Suprapubic skin (tissue), 4 donors: ENCODE results near the gene MET. TPM values are rescaled to one million over a fixed set of nuclear protein-coding genes. Genes with fewer than 3 reads are reported as not detected.
"Not testable (repeated sequence)": the region's sequence is repeated elsewhere in the genome, so short reads cannot be mapped to it uniquely, and the experiment has no call there.

Experiments
- DNase-seq, 2 donors: peaks; one replicate each; pipeline ENCODE4 v3.0.0-alpha.2; 2019; ENCODE audit warnings: low spot score in 2 of 2
- H3K27ac ChIP-seq: fragments of 200-600 bp; sonication (generic); one replicate; pipeline ENCODE4 v1.5.1; 2019
- H3K27me3 ChIP-seq: fragments of 200-600 bp; sonication (generic); one replicate; pipeline ENCODE4 v1.5.1; 2019
- H3K36me3 ChIP-seq: fragments of 200-600 bp; sonication (generic); one replicate; pipeline ENCODE4 v1.5.1; 2019
- H3K4me1 ChIP-seq: fragments of 200-600 bp; sonication (generic); one replicate; pipeline ENCODE4 v1.5.1; 2019
- H3K4me3 ChIP-seq: fragments of 200-600 bp; sonication (generic); one replicate; pipeline ENCODE4 v1.5.1; 2019; ENCODE audit warnings: mild to moderate bottlenecking
- H3K9me3 ChIP-seq: fragments of 200-600 bp; sonication (generic); one replicate; pipeline ENCODE4 v1.5.1; 2019
- EP300 ChIP-seq: sonication (generic); formaldehyde crosslinking; IDR thresholded peaks from one replicate; pipeline ENCODE4 v1.6.1; 2017; ENCODE audit warnings: antibody characterized with exemption
- POLR2A ChIP-seq, 2 donors: fragments of 450-650 bp; IDR thresholded peaks; one replicate each; pipeline ENCODE4 v1.6.1; 2017; ENCODE audit warnings: antibody characterized with exemption in 2 of 2, mild to moderate bottlenecking in 2 of 2, moderate library complexity in 2 of 2
- POLR2AphosphoS5 ChIP-seq, 3 donors: sonication (generic); formaldehyde crosslinking; IDR thresholded peaks; one replicate each; pipeline ENCODE4 v1.6.1; 2017; ENCODE audit warnings: antibody characterized with exemption in 3 of 3
- WGBS: methylation state at CpG from one replicate; pipeline ENCODE4 v1.1.5; 2018; 5-methylcytosine and 5-hydroxymethylcytosine counted together
- total RNA-seq, 4 donors: library from RNA; depleted of rRNA; stranded (reverse); fragments of >200 nt; gene quantifications; one replicate each; pipeline ENCODE4 v1.1.0, GENCODE V29; 2016
- TF ChIP-seq, protein P1 (sequence below), 2 donors: fragments of 200-600 bp in 1 of 2; fragments of 450-650 bp in 1 of 2; sonication (generic) in 1 of 2; IDR thresholded peaks; one replicate each; pipeline ENCODE4 v1.5.1; 2016 to 2019; ENCODE audit warnings: antibody characterized with exemption in 2 of 2, mild to moderate bottlenecking in 1 of 2, moderate library complexity in 1 of 2

The MET gene
- total RNA-seq, 4 donors from 2014 or later, result 22.8 to 41.2 (median 32.0) TPM

DNA sequence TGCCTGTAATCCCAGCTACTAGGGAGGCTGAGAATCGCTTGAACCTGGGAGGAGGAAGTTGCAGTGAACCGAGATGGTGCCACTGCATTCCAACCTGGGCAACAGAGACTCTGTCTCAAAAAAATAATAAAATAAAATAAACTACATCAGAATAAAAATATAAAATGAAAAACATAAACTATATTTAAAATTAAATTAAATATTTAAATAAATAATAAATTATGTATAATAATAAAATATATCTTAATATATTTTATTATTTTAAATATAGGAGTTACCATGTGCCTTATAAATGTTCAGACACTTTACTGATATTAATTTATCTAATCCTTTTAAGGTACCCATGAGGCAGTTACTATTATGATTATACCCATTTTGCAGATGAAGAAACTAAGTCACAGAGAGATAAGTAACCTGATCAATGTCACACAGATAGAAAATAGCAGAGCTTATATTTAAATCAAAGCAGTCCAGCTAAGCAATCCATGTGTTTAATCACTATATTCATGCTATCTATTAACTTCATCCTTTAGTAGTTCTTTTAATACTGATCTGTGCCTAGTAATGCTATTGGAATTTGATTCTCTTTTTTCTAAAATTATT is 30.3 kb upstream of the MET start:
- Histone ChIP-seq H3K9me3 (no peaks in the 10 kb centered on the region), H3K4me1 (no peaks in the 10 kb centered on the region), H3K27me3 (no peaks in the 10 kb centered on the region), H3K4me3 (no peak overlapping the region), H3K27ac (no peak overlapping the region), H3K36me3 (no peaks in the 10 kb centered on the region)
- TF ChIP-seq, protein P1, sequence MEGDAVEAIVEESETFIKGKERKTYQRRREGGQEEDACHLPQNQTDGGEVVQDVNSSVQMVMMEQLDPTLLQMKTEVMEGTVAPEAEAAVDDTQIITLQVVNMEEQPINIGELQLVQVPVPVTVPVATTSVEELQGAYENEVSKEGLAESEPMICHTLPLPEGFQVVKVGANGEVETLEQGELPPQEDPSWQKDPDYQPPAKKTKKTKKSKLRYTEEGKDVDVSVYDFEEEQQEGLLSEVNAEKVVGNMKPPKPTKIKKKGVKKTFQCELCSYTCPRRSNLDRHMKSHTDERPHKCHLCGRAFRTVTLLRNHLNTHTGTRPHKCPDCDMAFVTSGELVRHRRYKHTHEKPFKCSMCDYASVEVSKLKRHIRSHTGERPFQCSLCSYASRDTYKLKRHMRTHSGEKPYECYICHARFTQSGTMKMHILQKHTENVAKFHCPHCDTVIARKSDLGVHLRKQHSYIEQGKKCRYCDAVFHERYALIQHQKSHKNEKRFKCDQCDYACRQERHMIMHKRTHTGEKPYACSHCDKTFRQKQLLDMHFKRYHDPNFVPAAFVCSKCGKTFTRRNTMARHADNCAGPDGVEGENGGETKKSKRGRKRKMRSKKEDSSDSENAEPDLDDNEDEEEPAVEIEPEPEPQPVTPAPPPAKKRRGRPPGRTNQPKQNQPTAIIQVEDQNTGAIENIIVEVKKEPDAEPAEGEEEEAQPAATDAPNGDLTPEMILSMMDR (IDR thresholded peaks at IDR 0.05), result no peak
- no peak for TF ChIP-seq EP300
- TF ChIP-seq POLR2AphosphoS5 (IDR thresholded peaks at IDR 0.05), result no peak
- TF ChIP-seq POLR2A (IDR thresholded peaks at IDR 0.05), result no peak
- WGBS, result 100% methylated on average over 2 of the region's 2 CpGs
- DNase-seq, result no peak

DNA sequence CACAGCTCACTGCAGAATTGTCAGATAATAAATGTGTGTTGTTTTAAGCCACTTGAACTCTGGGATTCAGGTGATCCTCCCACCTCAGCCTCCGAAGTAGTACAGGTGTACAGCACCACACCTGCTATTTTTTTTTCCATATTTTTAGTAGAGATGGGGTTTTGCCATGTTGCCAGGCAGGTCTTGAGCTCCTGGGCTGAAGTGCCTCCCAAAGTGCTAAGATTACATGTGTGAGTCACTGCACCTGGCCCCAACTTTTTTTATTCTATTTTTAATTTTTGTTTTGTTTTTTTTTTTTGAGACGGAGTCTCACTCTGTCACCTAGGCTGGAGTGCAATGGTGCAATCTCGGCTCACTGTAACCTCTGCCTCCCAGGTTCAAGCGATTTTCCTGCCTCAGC is 28.8 kb upstream of the MET start:
- 79% methylated on average over 4 of the region's 4 CpGs for WGBS
- H3K4me3 ChIP-seq, H3K9me3 ChIP-seq, H3K4me1 ChIP-seq, H3K27ac ChIP-seq, H3K27me3 ChIP-seq, DNase-seq, H3K36me3 ChIP-seq: not testable (repeated sequence)

DNA sequence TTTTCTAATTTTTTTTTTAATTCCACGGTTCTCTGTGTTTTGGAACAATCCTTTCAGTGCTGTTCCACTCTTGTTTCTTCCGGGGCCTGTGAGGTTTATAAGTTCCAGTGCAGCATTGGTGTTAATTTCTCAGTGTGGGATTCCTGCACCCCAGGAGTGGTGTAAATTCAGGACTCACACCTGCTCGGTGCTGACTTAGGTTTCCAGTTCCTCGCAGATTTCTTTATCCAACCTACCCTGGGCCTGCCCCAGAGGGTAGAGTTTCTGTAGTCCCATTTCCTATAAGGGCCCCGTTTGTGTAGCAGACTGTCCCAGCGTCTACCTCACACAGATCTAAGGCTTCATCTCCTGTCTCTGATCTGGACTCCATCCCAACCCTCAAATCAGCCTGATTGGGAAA is 27.4 kb upstream of the MET start:
- TF ChIP-seq POLR2AphosphoS5 (IDR thresholded peaks at IDR 0.05) (no peak), EP300 (no peak), POLR2A (IDR thresholded peaks at IDR 0.05) (no peak)
- TF ChIP-seq, protein P1 (IDR thresholded peaks at IDR 0.05), result no peak
- Histone ChIP-seq H3K4me1 (no peaks in the 10 kb centered on the region), H3K36me3 (no peaks in the 10 kb centered on the region), H3K27me3 (no peaks in the 10 kb centered on the region), H3K27ac (no peak overlapping the region), H3K9me3 (no peaks in the 10 kb centered on the region), H3K4me3 (no peak overlapping the region)
- no peak for DNase-seq
- WGBS, result 85% methylated on average over 6 of the region's 6 CpGs

DNA sequence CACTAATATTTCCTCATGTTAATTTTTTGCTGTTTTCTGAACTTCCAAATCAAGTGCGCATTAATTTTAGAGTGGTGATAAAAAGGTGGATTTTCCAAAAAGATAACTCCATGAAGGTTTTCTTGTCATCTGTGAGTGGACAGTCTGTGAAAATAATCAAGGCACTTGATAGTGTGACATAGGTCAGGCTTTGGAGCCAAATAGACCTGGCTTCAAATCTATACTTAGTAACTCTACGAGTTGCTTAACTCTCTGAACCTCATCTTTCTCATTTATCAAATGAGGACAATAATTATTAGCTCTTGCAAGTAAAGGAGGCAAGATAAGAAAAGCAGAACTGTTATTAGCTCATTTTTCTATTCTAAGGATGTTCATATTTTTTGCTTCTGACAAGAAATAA is 24.7 kb upstream of the MET start:
- H3K27ac ChIP-seq, result no peak overlapping the region
- DNase-seq, result no peak
- no peaks in the 10 kb centered on the region for H3K9me3 ChIP-seq
- TF ChIP-seq, protein P1 (IDR thresholded peaks at IDR 0.05), result no peak
- TF ChIP-seq POLR2A (IDR thresholded peaks at IDR 0.05), result no peak
- TF ChIP-seq POLR2AphosphoS5 (IDR thresholded peaks at IDR 0.05), result no peak
- TF ChIP-seq EP300, result no peak
- H3K36me3 ChIP-seq, result no peaks in the 10 kb centered on the region
- WGBS, result 73% methylated on average over 2 of the region's 2 CpGs
- no peak overlapping the region for H3K4me3 ChIP-seq
- no peaks in the 10 kb centered on the region for H3K27me3 ChIP-seq
- no peaks in the 10 kb centered on the region for H3K4me1 ChIP-seq

DNA sequence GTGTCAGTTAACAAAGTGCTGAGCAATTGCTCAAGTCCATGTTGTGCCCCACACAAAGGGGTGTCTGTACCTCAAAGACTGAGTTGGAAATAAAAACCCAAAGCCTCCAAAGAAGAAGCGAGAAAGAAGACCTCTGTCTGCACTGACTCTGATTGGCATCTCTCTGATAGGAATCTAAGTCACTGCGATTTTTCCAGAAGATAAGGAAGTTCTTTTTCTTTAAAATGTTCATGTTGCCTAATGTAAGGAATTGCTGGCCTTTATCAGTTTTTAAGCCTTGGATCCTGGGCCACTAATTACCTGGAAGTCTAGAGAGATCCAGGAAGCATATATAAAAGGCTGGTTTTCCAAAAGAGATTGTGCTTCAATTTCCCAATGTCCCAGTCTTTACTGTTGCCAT is 24.1 kb upstream of the MET start:
- Histone ChIP-seq H3K4me1 (no peaks in the 10 kb centered on the region), H3K9me3 (no peaks in the 10 kb centered on the region), H3K27me3 (no peaks in the 10 kb centered on the region), H3K27ac (no peak overlapping the region), H3K36me3 (no peaks in the 10 kb centered on the region), H3K4me3 (no peak overlapping the region)
- WGBS, result 56% methylated on average over 2 of the region's 2 CpGs
- TF ChIP-seq POLR2A (IDR thresholded peaks at IDR 0.05) (no peak), EP300 (no peak), POLR2AphosphoS5 (IDR thresholded peaks at IDR 0.05) (no peak)
- TF ChIP-seq, protein P1 (IDR thresholded peaks at IDR 0.05), result no peak
- no peak for DNase-seq

DNA sequence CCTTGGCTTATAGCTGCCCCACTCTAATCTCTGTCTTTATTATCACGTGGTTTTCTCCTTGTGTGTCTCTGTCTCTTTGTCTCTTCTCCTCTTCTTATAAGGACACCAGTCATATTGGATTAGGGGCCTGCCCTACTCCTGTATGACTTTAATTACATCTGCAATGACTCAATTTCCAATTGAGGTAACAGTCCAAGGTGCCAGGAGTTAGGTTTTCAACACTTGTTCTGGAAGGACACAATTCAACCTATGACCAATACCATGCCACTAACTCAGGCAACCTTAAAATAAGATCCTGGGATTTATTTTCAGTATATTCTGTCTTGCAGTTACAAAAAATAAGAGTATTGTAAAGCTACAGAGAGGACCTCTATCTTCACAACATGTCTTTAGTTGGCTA is 21.6 kb upstream of the MET start:
- DNase-seq, result no peak
- TF ChIP-seq, protein P1 (IDR thresholded peaks at IDR 0.05), result no peak
- TF ChIP-seq POLR2AphosphoS5 (IDR thresholded peaks at IDR 0.05) (no peak), EP300 (no peak), POLR2A (IDR thresholded peaks at IDR 0.05) (no peak)
- WGBS, result 84% methylated on average over 1 of the region's 1 CpG
- H3K36me3 ChIP-seq, result no peaks in the 10 kb centered on the region
- no peaks in the 10 kb centered on the region for H3K27me3 ChIP-seq
- no peak overlapping the region for H3K27ac ChIP-seq
- no peaks in the 10 kb centered on the region for H3K9me3 ChIP-seq
- H3K4me3 ChIP-seq, result no peak overlapping the region
- H3K4me1 ChIP-seq, result peaks cover 6% of the 10 kb centered on the region
